Measurements from ENCODE around the gene SNX7. TPM values are rescaled to one million over a fixed set of nuclear protein-coding genes. Genes with fewer than 3 reads are reported as not detected.

SNX7 gene
- total and polyA plus RNA-seq, 2 experiments from 2014 or later, result 30.0 to 76.1 TPM

GRCh38 chr1:98792123-98792522, 130.6 kb downstream of the SNX7 start:
- Histone ChIP-seq H4K20me1 (ENCODE audit: insufficient read depth, poor library complexity, severe bottlenecking) (no peaks in the 10 kb centered on the region), H3K9me2 (replicated peaks; ENCODE audit: insufficient read depth) (no peaks in the 10 kb centered on the region), H3K4me2 (no peak overlapping the region), H3K27ac (no peak overlapping the region), H3K36me3 (replicated peaks; ENCODE audit: insufficient read depth, low read depth) (no peaks in the 10 kb centered on the region), H2AFZ (no peak overlapping the region), H3K79me2 (no peaks in the 10 kb centered on the region), H3K4me3 (no peak overlapping the region), H3K9me3 (ENCODE audit: low read depth) (no peaks in the 10 kb centered on the region), H3K4me1 (ENCODE audit: insufficient read depth) (no peaks in the 10 kb centered on the region), H3K27me3 (no peaks in the 10 kb centered on the region)
- DNase-seq (ENCODE audit: low spot score), result peak; percentile 16
- TF ChIP-seq EZH2 (IDR thresholded peaks at IDR 0.05; ENCODE audit: borderline replicate concordance), result no peak
- no peak for TF ChIP-seq CTCF (IDR thresholded peaks at IDR 0.05; ENCODE audit: poor library complexity)
- TF ChIP-seq EZH2phosphoT487 (IDR thresholded peaks at IDR 0.05; ENCODE audit: low read depth, severe bottlenecking, unreplicated experiment), result no peak
- 13% methylated on average over 1 of the region's 1 CpG for WGBS (ENCODE audit: low lambda C conversion rate, missing lambda C conversion rate)

- WGBS (ENCODE audit: low lambda C conversion rate, missing lambda C conversion rate), result 64% methylated on average over 3 of the region's 3 CpGs
- H3K27me3 ChIP-seq, result no peaks in the 10 kb centered on the region
- H3K4me3 ChIP-seq, result no peak overlapping the region
- no peak overlapping the region for H2AFZ ChIP-seq
- no peaks in the 10 kb centered on the region for H3K4me1 ChIP-seq (ENCODE audit: insufficient read depth)
- no peaks in the 10 kb centered on the region for H3K9me3 ChIP-seq (ENCODE audit: low read depth)
- no peaks in the 10 kb centered on the region for H3K79me2 ChIP-seq
- H3K4me2 ChIP-seq, result no peak overlapping the region
- no peak overlapping the region for H3K27ac ChIP-seq
- DNase-seq (ENCODE audit: low spot score), result no peak
- no peaks in the 10 kb centered on the region for H3K9me2 ChIP-seq (replicated peaks; ENCODE audit: insufficient read depth)
- H4K20me1 ChIP-seq (ENCODE audit: insufficient read depth, poor library complexity, severe bottlenecking), result no peaks in the 10 kb centered on the region
- no peak for TF ChIP-seq EZH2phosphoT487 (IDR thresholded peaks at IDR 0.05; ENCODE audit: low read depth, severe bottlenecking, unreplicated experiment)
- no peak for TF ChIP-seq EZH2 (IDR thresholded peaks at IDR 0.05; ENCODE audit: borderline replicate concordance)
- no peak for TF ChIP-seq CTCF (IDR thresholded peaks at IDR 0.05; ENCODE audit: poor library complexity)
- no peaks in the 10 kb centered on the region for H3K36me3 ChIP-seq (replicated peaks; ENCODE audit: insufficient read depth, low read depth)
Measured at GRCh38 chr1:98793136-98793535, 131.6 kb downstream of the SNX7 start.

- no peaks in the 10 kb centered on the region for H4K20me1 ChIP-seq (ENCODE audit: insufficient read depth, poor library complexity, severe bottlenecking)
- no peaks in the 10 kb centered on the region for H3K9me3 ChIP-seq (ENCODE audit: low read depth)
- TF ChIP-seq EZH2 (IDR thresholded peaks at IDR 0.05; ENCODE audit: borderline replicate concordance) (no peak), CTCF (IDR thresholded peaks at IDR 0.05; ENCODE audit: poor library complexity) (peak; percentile 81)
- no peaks in the 10 kb centered on the region for H3K79me2 ChIP-seq
- peak; percentile 79 for DNase-seq (ENCODE audit: low spot score)
- no peaks in the 10 kb centered on the region for H3K36me3 ChIP-seq (replicated peaks; ENCODE audit: insufficient read depth, low read depth)
- H3K27ac ChIP-seq, result no peak overlapping the region
- H3K9me2 ChIP-seq (replicated peaks; ENCODE audit: insufficient read depth), result no peaks in the 10 kb centered on the region
- WGBS (ENCODE audit: low lambda C conversion rate, missing lambda C conversion rate), result 11% methylated on average over 3 of the region's 3 CpGs
- no peak overlapping the region for H3K4me3 ChIP-seq
- no peak overlapping the region for H3K4me2 ChIP-seq
- no peaks in the 10 kb centered on the region for H3K4me1 ChIP-seq (ENCODE audit: insufficient read depth)
- no peak overlapping the region for H2AFZ ChIP-seq
- H3K27me3 ChIP-seq, result no peaks in the 10 kb centered on the region
Measured at GRCh38 chr1:98794196-98794886, 132.8 kb downstream of the SNX7 start.
